NB4 (cell line): ENCODE results near the gene BCAS3.

ENCODE experiments used
- CTCF ChIP-seq: IDR thresholded peaks from one replicate; pipeline ENCODE4 v1.5.1; 2012; ENCODE audit warnings: low read depth, low read length
- MYC ChIP-seq: IDR thresholded peaks from 2 replicates; pipeline ENCODE4 v1.6.1; 2011; ENCODE audit warnings: low read depth, low read length
- TF ChIP-seq, protein P1 (sequence below): IDR thresholded peaks from 2 replicates; pipeline ENCODE4 v1.6.1; 2011; ENCODE audit warnings: low read depth, low read length

GRCh38 chr17:61289408-61290385 is 612.0 kb downstream of the BCAS3 start:
- TF ChIP-seq CTCF = no peak
- TF ChIP-seq MYC = no peak
- TF ChIP-seq, protein P1, sequence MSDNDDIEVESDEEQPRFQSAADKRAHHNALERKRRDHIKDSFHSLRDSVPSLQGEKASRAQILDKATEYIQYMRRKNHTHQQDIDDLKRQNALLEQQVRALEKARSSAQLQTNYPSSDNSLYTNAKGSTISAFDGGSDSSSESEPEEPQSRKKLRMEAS = no peak
